Neural crest cell (in vitro differentiated cells): ENCODE measurements around the gene IRX4. TPM values are rescaled to one million over a fixed set of nuclear protein-coding genes. Genes with fewer than 3 reads are reported as not detected.

ENCODE experiments used
- DNase-seq: peaks from one replicate; pipeline ENCODE4 v3.0.0; 2021; ENCODE audit warnings: low read depth, mixed read lengths, low spot score
- H3K27ac Mint-ChIP-seq: one replicate; pipeline ENCODE4 v1.8.0; 2021; ENCODE audit warnings: mild to moderate bottlenecking, mixed read lengths; ENCODE audit not compliant: unreplicated experiment
- H3K27me3 Mint-ChIP-seq: 2 replicates; pipeline ENCODE4 v1.8.0; 2021; ENCODE audit warnings: low read depth, mild to moderate bottlenecking, mixed read lengths
- H3K36me3 Mint-ChIP-seq: 2 replicates; pipeline ENCODE4 v1.8.0; 2021; ENCODE audit warnings: low read depth, mild to moderate bottlenecking, mixed read lengths
- H3K4me1 Mint-ChIP-seq: 2 replicates; pipeline ENCODE4 v1.8.0; 2021; ENCODE audit warnings: mixed read lengths
- H3K4me3 Mint-ChIP-seq: one replicate; pipeline ENCODE4 v1.8.0; 2021; ENCODE audit warnings: mild to moderate bottlenecking, mixed read lengths
- H3K9me3 Mint-ChIP-seq: 2 replicates; pipeline ENCODE4 v1.8.0; 2021; ENCODE audit warnings: mixed read lengths
- total RNA-seq: library from RNA; stranded (reverse); gene quantifications from 2 replicates; pipeline ENCODE4 v1.2.1, GENCODE V29; 2021
- TF ChIP-seq, protein P1 (sequence below): fragments of 200-600 bp; sonication (generic); conservative IDR thresholded peaks from 2 replicates; pipeline ENCODE4 v1.5.0; 2021; ENCODE audit warnings: antibody characterized with exemption, mild to moderate bottlenecking

IRX4 gene
- total RNA-seq, 1 donor from 2014 or later = 0.28 TPM

- no peaks in the 10 kb centered on the region for H3K9me3 Mint-ChIP-seq
- TF ChIP-seq, protein P1, sequence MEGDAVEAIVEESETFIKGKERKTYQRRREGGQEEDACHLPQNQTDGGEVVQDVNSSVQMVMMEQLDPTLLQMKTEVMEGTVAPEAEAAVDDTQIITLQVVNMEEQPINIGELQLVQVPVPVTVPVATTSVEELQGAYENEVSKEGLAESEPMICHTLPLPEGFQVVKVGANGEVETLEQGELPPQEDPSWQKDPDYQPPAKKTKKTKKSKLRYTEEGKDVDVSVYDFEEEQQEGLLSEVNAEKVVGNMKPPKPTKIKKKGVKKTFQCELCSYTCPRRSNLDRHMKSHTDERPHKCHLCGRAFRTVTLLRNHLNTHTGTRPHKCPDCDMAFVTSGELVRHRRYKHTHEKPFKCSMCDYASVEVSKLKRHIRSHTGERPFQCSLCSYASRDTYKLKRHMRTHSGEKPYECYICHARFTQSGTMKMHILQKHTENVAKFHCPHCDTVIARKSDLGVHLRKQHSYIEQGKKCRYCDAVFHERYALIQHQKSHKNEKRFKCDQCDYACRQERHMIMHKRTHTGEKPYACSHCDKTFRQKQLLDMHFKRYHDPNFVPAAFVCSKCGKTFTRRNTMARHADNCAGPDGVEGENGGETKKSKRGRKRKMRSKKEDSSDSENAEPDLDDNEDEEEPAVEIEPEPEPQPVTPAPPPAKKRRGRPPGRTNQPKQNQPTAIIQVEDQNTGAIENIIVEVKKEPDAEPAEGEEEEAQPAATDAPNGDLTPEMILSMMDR = no peak
- no peak for DNase-seq
- no peak overlapping the region for H3K4me3 Mint-ChIP-seq
- H3K27me3 Mint-ChIP-seq = peaks cover 60% of the 10 kb centered on the region
- H3K27ac Mint-ChIP-seq = no peak overlapping the region
- H3K4me1 Mint-ChIP-seq = peaks cover 11% of the 10 kb centered on the region
- no peaks in the 10 kb centered on the region for H3K36me3 Mint-ChIP-seq
Measured at GRCh38 chr5:1893754-1894153, 11.0 kb upstream of the IRX4 start.

DNA sequence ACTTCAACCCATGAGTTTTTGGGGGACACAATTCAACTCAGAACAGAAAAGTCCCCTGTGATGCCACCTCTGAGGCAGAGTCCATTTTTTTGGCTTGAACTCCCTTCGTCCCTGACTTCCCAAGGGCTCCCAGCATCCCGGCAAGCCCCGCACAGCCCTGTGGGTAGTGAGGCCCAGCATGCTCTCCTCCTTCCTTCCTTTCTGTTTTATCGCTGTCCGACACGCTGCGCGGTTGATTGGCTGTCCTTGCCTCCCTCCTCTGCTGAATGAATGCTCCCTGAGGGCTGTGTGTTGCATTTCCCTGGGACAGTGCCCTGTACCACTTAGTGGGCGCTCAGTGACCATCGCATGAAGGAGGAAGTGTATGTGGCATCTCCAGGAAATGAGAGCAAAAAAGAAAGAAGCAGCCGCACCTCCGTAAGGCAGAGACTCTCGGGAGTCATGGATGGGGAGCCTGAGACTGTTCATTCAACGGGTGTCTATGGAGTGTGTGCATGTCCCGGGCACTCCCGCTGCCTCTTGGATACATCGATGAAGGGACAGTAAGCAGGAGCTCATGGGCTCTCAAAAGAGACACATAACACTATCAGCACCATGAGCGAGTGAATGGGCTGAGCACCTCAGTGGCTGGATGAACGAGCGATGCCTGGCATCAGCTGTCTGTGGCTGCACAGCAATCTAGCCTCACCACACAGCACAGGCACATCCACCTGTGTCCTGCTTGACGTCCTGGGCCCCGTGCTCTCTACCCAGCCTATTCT lies 10.1 kb upstream of the IRX4 start:
- H3K4me3 Mint-ChIP-seq = no peak overlapping the region
- H3K9me3 Mint-ChIP-seq = no peaks in the 10 kb centered on the region
- peaks cover 17% of the 10 kb centered on the region for H3K4me1 Mint-ChIP-seq
- TF ChIP-seq, protein P1 = no peak
- H3K36me3 Mint-ChIP-seq = no peaks in the 10 kb centered on the region
- DNase-seq = no peak
- peaks cover 67% of the 10 kb centered on the region for H3K27me3 Mint-ChIP-seq
- H3K27ac Mint-ChIP-seq = no peak overlapping the region

DNA sequence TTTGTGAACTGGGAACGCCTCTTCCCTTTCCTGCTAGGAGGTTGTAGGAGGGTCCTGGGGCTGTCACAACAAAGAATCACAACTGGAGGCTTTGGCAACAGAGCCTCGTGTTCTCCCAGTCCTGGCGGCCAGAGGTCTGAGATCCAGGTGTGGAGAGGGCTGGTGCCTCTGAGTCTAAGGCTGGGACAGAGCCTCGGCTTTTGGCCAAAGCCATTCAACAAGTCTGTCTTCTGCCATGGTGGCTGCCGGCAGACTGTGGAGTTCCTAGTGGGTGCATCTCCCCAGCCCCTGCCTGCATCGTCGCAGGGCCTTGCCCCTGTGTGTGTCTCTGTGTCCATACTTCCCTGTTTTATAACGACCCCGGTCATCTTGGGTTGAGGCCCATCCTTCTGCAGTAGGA lies 9.5 kb upstream of the IRX4 start:
- H3K4me1 Mint-ChIP-seq = peaks cover 17% of the 10 kb centered on the region
- no peaks in the 10 kb centered on the region for H3K36me3 Mint-ChIP-seq
- H3K4me3 Mint-ChIP-seq = no peak overlapping the region
- H3K27me3 Mint-ChIP-seq = peaks cover 72% of the 10 kb centered on the region
- TF ChIP-seq, protein P1 = no peak
- no peaks in the 10 kb centered on the region for H3K9me3 Mint-ChIP-seq
- no peak for DNase-seq
- no peak overlapping the region for H3K27ac Mint-ChIP-seq

- Mint-ChIP-seq H3K27ac (no peak overlapping the region), H3K36me3 (no peaks in the 10 kb centered on the region), H3K27me3 (peaks cover 74% of the 10 kb centered on the region), H3K4me1 (peaks cover 17% of the 10 kb centered on the region), H3K9me3 (no peaks in the 10 kb centered on the region), H3K4me3 (no peak overlapping the region)
- DNase-seq = no peak
- TF ChIP-seq, protein P1 = no peak
Measured at GRCh38 chr5:1891391-1891790, 8.7 kb upstream of the IRX4 start.

DNA sequence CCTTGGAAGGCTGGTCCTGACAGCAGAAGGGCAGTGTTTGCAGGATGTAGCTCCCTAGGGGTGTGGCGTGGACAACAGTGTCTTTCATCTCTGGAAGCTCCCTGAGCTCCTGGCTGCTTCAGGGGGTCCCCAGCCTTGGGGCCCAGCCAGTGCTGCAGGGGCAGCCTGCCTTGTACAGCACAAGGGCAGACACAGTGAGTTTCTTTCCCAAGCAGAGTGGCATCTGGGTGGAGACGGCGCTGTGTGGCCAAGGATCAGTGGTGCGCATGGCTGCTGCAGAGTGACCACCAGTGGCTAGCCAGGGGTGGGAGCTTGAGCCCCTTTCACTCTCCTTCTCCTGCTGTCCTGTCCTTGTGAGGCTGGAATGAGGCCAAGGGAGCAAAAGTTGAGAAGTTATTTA lies 7.6 kb upstream of the IRX4 start:
- Mint-ChIP-seq H3K27ac (no peak overlapping the region), H3K9me3 (no peaks in the 10 kb centered on the region), H3K4me1 (peaks cover 21% of the 10 kb centered on the region), H3K36me3 (no peaks in the 10 kb centered on the region), H3K27me3 (peaks cover 85% of the 10 kb centered on the region), H3K4me3 (no peak overlapping the region)
- DNase-seq = no peak
- TF ChIP-seq, protein P1 = no peak
